HepG2 (cell line): ENCODE measurements around the gene GDF9. TPM values are rescaled to one million over a fixed set of nuclear protein-coding genes. Genes with fewer than 3 reads are reported as not detected.

Experiments
- FOXO4 ChIP-seq: sonication (generic); formaldehyde crosslinking; conservative IDR thresholded peaks from 2 replicates; pipeline ENCODE4 v1.8.1; 2023; ENCODE audit warnings: missing genetic modification reagents
- GMEB1 ChIP-seq: sonication (generic); formaldehyde crosslinking; IDR thresholded peaks from 2 replicates; pipeline ENCODE4 v1.5.1; 2020; ENCODE audit warnings: missing genetic modification reagents, mild to moderate bottlenecking, borderline replicate concordance
- GPN1 ChIP-seq: sonication (generic); formaldehyde crosslinking; IDR thresholded peaks from 2 replicates; pipeline ENCODE4 v1.5.1; 2020; ENCODE audit warnings: missing genetic modification reagents, borderline replicate concordance
- IKZF5 ChIP-seq: IDR thresholded peaks from 2 replicates; pipeline ENCODE4 v1.6.1; 2018; ENCODE audit warnings: missing genetic modification reagents, mild to moderate bottlenecking, missing compliant biosample characterization
- KAT2B ChIP-seq: fragments of 150-350 bp; IDR thresholded peaks from 2 replicates; pipeline ENCODE4 v1.6.1; 2014; ENCODE audit warnings: low read depth, low read length, borderline replicate concordance
- NRL ChIP-seq: sonication (generic); formaldehyde crosslinking; IDR thresholded peaks from 2 replicates; pipeline ENCODE4 v1.5.0; 2020; ENCODE audit warnings: missing genetic modification reagents, mild to moderate bottlenecking, moderate library complexity, borderline replicate concordance
- RERE ChIP-seq: IDR thresholded peaks from 2 replicates; pipeline ENCODE4 v1.6.1; 2016; ENCODE audit warnings: low read depth, missing genetic modification reagents, missing compliant biosample characterization
- SETDB1 ChIP-seq: sonication (generic); formaldehyde crosslinking; IDR thresholded peaks from 2 replicates; pipeline ENCODE4 v1.5.1; 2020; ENCODE audit warnings: missing genetic modification reagents, mild to moderate bottlenecking, borderline replicate concordance
- SMARCE1 ChIP-seq: fragments of 450-650 bp; IDR thresholded peaks from 2 replicates; pipeline ENCODE4 v1.6.1; 2017; ENCODE audit warnings: borderline replicate concordance
- TERF1 ChIP-seq: sonication (generic); formaldehyde crosslinking; IDR thresholded peaks from 2 replicates; pipeline ENCODE4 v1.8.0; 2022; ENCODE audit warnings: mild to moderate bottlenecking, missing genetic modification reagents, moderate library complexity
- ZNF260 ChIP-seq: sonication (generic); formaldehyde crosslinking; IDR thresholded peaks from 2 replicates; pipeline ENCODE4 v1.4.0; 2020; ENCODE audit warnings: missing genetic modification reagents, low read depth, mild to moderate bottlenecking, borderline replicate concordance
- ZNF331 ChIP-seq: sonication (generic); formaldehyde crosslinking; IDR thresholded peaks from 2 replicates; pipeline ENCODE4 v1.4.0; 2020; ENCODE audit warnings: missing genetic modification reagents
- ZNF639 ChIP-seq: conservative IDR thresholded peaks from 2 replicates; pipeline ENCODE4 v1.6.1; 2018; ENCODE audit warnings: missing genetic modification reagents
- ZNF775 ChIP-seq: sonication (generic); formaldehyde crosslinking; IDR thresholded peaks from 2 replicates; pipeline ENCODE4 v1.4.0; 2020; ENCODE audit warnings: missing genetic modification reagents, mild to moderate bottlenecking, moderate library complexity, borderline replicate concordance
- ZNF841 ChIP-seq: sonication (generic); formaldehyde crosslinking; IDR thresholded peaks from 2 replicates; pipeline ENCODE4 v1.8.1; 2023; ENCODE audit warnings: missing genetic modification reagents, borderline replicate concordance
- polyA plus RNA-seq, 8 experiments: library from polyadenylated mRNA; depleted of rRNA in 3 of 8; stranded (reverse) in 7 of 8; unstranded in 1 of 8; fragments of >200 nt; fragmentation: Illumina TruSeq in 4 of 8; extraction: Trizol in 4 of 8; gene quantifications; 2 replicates each; pipeline versions ENCODE4 v1.2.1 to v1.2.3, GENCODE V29; 2011 to 2016; ENCODE audit warnings: low read depth in 4 of 8, missing spikeins in 1 of 8, mixed read lengths in 1 of 8; ENCODE audit not compliant: insufficient read depth in 1 of 8
- total RNA-seq, 5 experiments: library from RNA; depleted of rRNA; stranded (reverse); fragments of >200 nt; fragmentation: Illumina TruSeq; extraction: Trizol; gene quantifications; 2 replicates each; pipeline ENCODE4 v1.2.3, GENCODE V29; 2016; ENCODE audit warnings: low read depth in 1 of 5

Gene GDF9
- total and polyA plus RNA-seq, 2 of the 13 experiments (the other 11 are each of a cell fraction or from before 2014, with no cell fraction given) = 0.33 to 0.38 TPM

GRCh38 chr5:132866342-132867045 lies at the start of gene GDF9, which contains the start of gene UQCRQ (continued):
- TF ChIP-seq ZNF639 (peak; percentile 85; the same call in 1 of the 2 replicates), TERF1 (no peak), GPN1 (CRISPR knock-in tag) (no peak), GMEB1 (peak; percentile 84), SMARCE1 (no peak), ZNF775 (CRISPR knock-in tag) (no peak), SETDB1 (no peak), FOXO4 (CRISPR knock-in tag) (no peak), RERE (CRISPR knock-in tag) (no peak), ZNF260 (0 out of 2 replicates have a peak, but pooled peaks have one; percentile 8), NRL (no peak; the same call in 1 of the 2 replicates), ZNF331 (CRISPR knock-in tag) (peak; percentile 65), ZNF841 (CRISPR knock-in tag) (no peak), IKZF5 (CRISPR knock-in tag) (peak; percentile 90), KAT2B (no peak)
